ENCODE measurements around the gene SDK2.

Gene SDK2

DNA sequence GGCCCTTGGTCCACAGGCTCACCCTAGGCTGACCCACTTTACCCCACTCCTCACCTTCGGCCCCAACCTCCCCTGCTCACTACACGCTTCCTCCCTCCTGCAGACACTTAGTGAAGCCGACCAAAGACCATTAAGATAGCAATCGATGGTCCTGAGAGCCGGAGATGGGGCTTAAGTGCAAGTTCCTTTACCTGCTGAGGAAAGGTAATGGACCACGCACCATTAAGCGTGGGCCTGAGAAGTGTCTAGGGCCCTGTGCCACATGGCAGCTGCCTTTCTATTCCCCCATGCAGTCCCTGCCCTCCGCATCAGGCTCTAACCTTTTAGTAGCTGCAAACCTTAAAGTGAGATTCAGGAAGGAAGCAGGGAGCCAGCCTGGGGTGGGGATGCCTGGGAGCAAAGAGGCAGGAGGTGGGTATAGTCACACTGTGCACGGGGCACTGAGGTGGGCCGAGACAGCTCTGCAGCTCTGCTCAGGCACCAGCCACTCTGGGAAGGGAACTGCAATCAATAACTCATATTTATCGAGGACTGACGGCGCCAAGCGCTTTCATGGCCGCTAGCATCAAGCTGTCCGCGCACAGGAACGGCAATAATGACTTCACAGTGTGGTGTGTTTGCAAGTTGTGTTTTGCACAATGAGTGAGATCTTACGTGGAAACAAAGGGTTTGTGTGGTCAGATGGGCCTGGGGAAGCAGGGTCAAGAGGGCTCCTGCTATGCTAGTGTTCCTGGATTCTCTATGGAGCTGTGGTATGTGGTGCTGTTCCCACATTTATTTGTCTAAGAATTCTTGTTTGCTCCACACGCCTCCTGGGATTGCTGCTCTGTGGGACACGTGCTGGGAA is 247.6 kb downstream of the SDK2 start:
- TF ChIP-seq, protein P1, sequence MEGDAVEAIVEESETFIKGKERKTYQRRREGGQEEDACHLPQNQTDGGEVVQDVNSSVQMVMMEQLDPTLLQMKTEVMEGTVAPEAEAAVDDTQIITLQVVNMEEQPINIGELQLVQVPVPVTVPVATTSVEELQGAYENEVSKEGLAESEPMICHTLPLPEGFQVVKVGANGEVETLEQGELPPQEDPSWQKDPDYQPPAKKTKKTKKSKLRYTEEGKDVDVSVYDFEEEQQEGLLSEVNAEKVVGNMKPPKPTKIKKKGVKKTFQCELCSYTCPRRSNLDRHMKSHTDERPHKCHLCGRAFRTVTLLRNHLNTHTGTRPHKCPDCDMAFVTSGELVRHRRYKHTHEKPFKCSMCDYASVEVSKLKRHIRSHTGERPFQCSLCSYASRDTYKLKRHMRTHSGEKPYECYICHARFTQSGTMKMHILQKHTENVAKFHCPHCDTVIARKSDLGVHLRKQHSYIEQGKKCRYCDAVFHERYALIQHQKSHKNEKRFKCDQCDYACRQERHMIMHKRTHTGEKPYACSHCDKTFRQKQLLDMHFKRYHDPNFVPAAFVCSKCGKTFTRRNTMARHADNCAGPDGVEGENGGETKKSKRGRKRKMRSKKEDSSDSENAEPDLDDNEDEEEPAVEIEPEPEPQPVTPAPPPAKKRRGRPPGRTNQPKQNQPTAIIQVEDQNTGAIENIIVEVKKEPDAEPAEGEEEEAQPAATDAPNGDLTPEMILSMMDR (conservative IDR thresholded peaks at IDR 0.05; ENCODE audit: low read depth, low read length): no peak
- peak; percentile 74 for DNase-seq (ENCODE audit: low read depth)
- no peak overlapping the region for H3K4me3 ChIP-seq (ENCODE audit: low read depth, low read length)

DNA sequence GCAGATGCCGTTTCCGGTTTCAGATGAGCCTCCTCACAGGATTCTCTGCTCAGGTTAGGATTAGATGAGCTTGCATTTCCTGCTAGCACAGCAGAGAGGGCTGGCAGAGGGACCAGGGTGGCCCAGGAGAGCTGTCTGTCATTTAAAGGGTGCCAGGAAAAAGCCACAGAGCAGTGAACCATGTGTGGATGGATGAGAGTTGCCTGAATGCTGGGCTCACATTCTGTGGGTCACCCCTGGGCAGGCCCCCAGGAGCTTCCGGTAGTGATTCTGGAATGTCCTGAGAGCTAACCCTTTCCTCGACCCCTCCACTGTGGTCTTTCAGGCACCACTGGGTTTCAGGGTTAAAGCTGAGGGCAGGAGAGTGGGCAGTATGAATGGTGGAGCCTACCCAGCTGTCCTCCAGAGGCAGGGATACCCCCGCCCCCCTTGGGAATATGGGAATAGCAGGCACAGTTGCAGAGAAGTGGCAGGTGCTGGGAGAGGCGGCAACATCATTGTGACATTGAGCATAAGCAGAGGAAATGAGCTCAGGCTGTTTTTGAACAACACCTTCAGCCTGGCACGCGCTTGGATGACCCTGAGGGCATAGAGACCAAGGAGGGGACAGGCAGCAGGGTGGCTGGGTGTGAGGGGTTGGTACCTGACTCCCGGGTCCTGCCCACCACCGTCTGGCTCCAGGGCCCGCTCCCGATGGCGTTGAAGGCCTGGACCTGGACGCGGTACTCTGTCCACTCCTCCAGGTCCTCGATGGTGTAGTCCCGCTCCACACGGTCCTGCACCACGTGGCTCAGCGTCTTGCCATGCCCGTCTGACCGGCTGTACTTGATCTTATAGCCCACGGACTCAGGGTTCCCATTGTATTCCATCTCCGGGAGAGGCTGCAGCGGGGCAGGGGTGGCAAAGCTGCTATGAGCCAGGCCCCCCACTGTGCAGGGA is 249.5 kb downstream of the SDK2 start:
- TF ChIP-seq, protein P1 (conservative IDR thresholded peaks at IDR 0.05; ENCODE audit: low read depth, low read length): no peak
- H3K4me3 ChIP-seq (ENCODE audit: low read depth, low read length): no peak overlapping the region
- DNase-seq (ENCODE audit: low read depth): no peak

DNA sequence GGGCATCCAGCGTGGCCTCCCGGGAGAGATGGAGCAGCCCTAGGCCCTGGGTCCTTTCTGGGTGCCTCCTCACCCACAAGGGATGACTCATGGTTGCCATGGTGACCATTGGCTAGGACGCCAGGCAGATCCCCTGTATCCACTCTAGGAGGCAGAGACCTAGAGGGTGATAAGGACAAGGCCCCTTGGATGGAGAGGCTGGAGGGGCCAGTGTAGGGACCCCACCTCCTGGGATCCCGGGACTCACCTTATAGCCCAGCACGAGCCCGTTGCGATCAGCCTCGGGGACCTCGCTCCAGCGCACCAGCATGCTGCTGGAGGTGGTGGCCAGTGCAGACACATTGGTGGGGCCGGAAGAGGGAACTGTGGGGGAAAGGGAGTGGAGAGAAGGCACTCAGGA is 250.3 kb downstream of the SDK2 start:
- peak; percentile 54 for DNase-seq (ENCODE audit: low read depth)
- TF ChIP-seq, protein P1 (conservative IDR thresholded peaks at IDR 0.05; ENCODE audit: low read depth, low read length): no peak
- no peak overlapping the region for H3K4me3 ChIP-seq (ENCODE audit: low read depth, low read length)

DNA sequence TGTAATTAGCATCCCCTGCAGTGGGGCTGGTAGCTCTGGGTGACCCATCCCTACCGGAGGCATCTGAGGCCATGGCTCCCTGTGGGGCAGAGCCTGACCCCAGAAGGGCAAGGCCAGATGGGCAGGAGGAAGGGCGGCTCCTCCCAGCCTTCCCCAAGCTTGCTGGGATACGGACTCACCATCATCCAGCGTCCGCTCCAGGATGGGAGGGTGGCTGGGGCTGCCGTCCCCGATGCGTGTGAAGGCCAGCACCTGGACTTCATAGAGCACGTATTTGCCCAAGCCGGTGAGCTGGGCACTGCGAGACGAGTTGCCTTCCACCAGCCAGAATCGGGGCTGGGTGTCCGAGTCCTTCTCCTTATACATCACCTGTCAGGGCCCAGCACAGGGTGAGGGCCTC is 250.9 kb downstream of the SDK2 start:
- DNase-seq (ENCODE audit: low read depth): no peak
- no peak overlapping the region for H3K4me3 ChIP-seq (ENCODE audit: low read depth, low read length)
- TF ChIP-seq, protein P1 (conservative IDR thresholded peaks at IDR 0.05; ENCODE audit: low read depth, low read length): no peak

DNA sequence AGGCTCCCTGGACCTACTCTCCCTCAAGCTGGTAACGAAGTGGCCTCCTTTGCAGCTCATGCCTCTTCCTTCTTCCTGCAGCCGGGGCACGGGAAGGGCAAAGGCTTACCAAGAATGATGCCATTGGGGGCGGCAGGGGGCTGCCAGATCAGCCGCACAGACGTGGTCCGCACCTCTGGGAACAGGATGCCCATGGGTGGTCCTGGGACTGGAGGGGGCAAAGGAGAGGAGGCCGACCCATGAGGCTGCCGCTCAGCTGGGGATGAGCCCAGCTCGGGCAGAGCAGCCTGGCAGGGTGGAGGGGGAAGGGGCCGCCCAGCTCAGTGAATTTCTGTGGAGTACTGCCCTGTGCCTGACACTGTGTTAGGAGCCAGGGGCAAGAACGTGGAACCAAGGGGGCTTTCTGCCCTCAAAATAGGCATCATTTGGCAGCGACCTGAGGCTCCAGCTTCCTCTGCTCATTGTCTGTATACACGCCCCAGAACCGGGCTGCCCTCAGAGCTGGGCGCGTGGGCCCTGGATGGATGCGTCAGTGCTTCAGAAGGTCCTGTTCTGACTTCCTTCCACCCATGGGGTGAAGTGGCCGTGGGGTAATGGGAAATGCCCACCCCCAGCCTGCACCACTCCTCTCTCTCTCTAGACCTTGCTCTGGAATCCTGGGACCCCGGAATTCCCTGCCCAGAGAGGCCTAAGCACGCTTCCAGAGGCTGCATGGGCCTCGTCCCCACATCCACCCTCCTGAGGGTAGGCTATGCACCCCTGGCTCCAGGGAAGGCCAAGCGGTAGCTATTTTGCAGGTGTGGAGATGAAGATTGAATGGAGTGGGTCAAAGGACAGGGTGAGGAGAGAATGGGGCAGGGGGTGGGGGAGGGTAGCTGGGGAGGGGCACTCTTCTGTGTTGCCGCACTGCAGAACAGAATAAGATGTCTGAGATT is 252.6 kb downstream of the SDK2 start:
- TF ChIP-seq, protein P1 (conservative IDR thresholded peaks at IDR 0.05; ENCODE audit: low read depth, low read length): no peak
- no peak overlapping the region for H3K4me3 ChIP-seq (ENCODE audit: low read depth, low read length)
- no peak for DNase-seq (ENCODE audit: low read depth)

DNA sequence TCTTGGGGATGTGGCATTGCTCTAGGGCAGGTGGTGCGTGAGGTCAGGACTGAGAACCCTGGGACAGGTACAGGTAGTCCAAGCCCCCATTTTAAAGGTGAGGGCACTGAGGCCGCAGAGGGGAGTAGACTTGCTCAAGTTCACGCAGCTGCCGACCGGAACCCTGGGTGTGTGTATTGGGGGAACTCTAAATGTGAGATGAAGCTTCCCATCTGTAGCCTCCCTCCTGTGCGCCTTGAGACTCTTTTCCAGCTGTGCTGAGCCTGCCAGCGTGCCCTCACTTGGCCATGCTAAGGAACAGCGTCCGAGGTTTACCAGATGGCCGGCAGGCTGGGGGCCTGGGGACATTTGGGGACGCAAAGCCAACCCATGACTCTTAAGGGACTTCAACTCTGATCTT is 253.4 kb downstream of the SDK2 start:
- TF ChIP-seq, protein P1 (conservative IDR thresholded peaks at IDR 0.05; ENCODE audit: low read depth, low read length): no peak
- DNase-seq (ENCODE audit: low read depth): no peak
- no peak overlapping the region for H3K4me3 ChIP-seq (ENCODE audit: low read depth, low read length)
